B cell (primary cell): ENCODE data around the gene ADAM19. TPM values are rescaled to one million over a fixed set of nuclear protein-coding genes. Genes with fewer than 3 reads are reported as not detected.

Source experiments
- ATAC-seq: fragments of 200-7000 bp; cut with Tn5 transposase; one replicate; pipeline ENCODE4 v1.10.0; 2021; ENCODE audit warnings: low read depth, mild to moderate bottlenecking, moderate number of reproducible peaks, moderate library complexity
- CTCF ChIA-PET: fragments of 350-600 bp; sonication (Branson Sonifier 250); formaldehyde crosslinking; loops from one replicate; lab custom pipeline; 2021; ENCODE audit warnings: antibody characterized with exemption, inconsistent platforms; lab: Charles Lee
- POLR2A ChIA-PET: fragments of 350-600 bp; sonication (Branson Sonifier 250); formaldehyde crosslinking; loops from one replicate; lab custom pipeline; 2021; ENCODE audit warnings: antibody characterized with exemption; lab: Charles Lee
- DNase-seq: peaks from one replicate; pipeline ENCODE4 v3.0.0; 2013
- H2AFZ ChIP-seq: 2 replicates; pipeline ENCODE4 v1.6.1; 2012; ENCODE audit warnings: mild to moderate bottlenecking, low read depth, low read length; ENCODE audit not compliant: insufficient read depth, poor library complexity, severe bottlenecking
- H3K27ac ChIP-seq, 2 donors: 1 replicate in 1 of 2; 2 replicates in 1 of 2; pipeline ENCODE4 v1.5.1; 2012 to 2013; ENCODE audit warnings: low read length in 2 of 2, mild to moderate bottlenecking in 2 of 2, moderate library complexity in 1 of 2
- H3K27me3 ChIP-seq, 4 experiments: fragments of 200-600 bp in 1 of 4; sonication (generic) in 1 of 4; replicated peaks in 1 of 4; 1 replicate in 2 of 4; 2 replicates in 2 of 4; pipeline versions ENCODE4 v1.6.1 to v1.7.0; 2013 to 2016; ENCODE audit warnings: low read length in 3 of 4, mild to moderate bottlenecking in 2 of 4, mixed read lengths in 1 of 4, moderate library complexity in 1 of 4; ENCODE audit not compliant: insufficient read depth in 4 of 4, control insufficient read depth in 3 of 4; ENCODE audit errors: control extremely low read depth in 1 of 4
- H3K36me3 ChIP-seq, 2 experiments: replicated peaks in 1 of 2; 1 replicate in 1 of 2; 2 replicates in 1 of 2; pipeline versions ENCODE4 v1.6.1 to v1.7.1; 2013; ENCODE audit warnings: low read length in 1 of 2; ENCODE audit not compliant: insufficient read depth in 2 of 2, control insufficient read depth in 1 of 2; ENCODE audit errors: control extremely low read depth in 1 of 2, extremely low read depth in 1 of 2
- H3K4me1 ChIP-seq, 2 donors: fragments of 200-600 bp in 1 of 2; sonication (generic) in 1 of 2; 1 replicate in 1 of 2; 2 replicates in 1 of 2; pipeline versions ENCODE4 v1.5.1 to v1.6.1; 2013 to 2017; ENCODE audit warnings: low read length in 2 of 2; ENCODE audit not compliant: control insufficient read depth in 2 of 2, insufficient read depth in 2 of 2
- H3K4me2 ChIP-seq: replicated peaks from 2 replicates; pipeline ENCODE3; 2012; ENCODE audit warnings: mild to moderate bottlenecking, low read depth, low read length; ENCODE audit not compliant: poor library complexity, severe bottlenecking
- H3K4me3 ChIP-seq, 5 experiments: fragments of 200-600 bp in 1 of 5; sonication (generic) in 1 of 5; 1 replicate in 3 of 5; 2 replicates in 2 of 5; pipeline versions ENCODE4 v1.5.1 to v1.7.0; 2011 to 2016; ENCODE audit warnings: low read length in 4 of 5, mild to moderate bottlenecking in 4 of 5, low read depth in 2 of 5, control low read depth in 1 of 5, moderate library complexity in 1 of 5; ENCODE audit not compliant: insufficient read depth in 1 of 5; ENCODE audit errors: control extremely low read depth in 1 of 5, extremely low read depth in 1 of 5
- H3K79me2 ChIP-seq: fragments of 200-600 bp; sonication (generic); one replicate; pipeline ENCODE4 v1.6.0; 2016; ENCODE audit warnings: low read length; ENCODE audit not compliant: control insufficient read depth, insufficient read depth
- H3K9ac ChIP-seq: fragments of 200-600 bp; sonication (generic); 2 replicates; pipeline ENCODE4 v1.6.1; 2017; ENCODE audit warnings: mild to moderate bottlenecking, low read length, moderate library complexity
- H3K9me3 ChIP-seq, 3 donors: one replicate each; pipeline versions ENCODE4 v1.6.1 to v1.7.1; 2013; ENCODE audit warnings: low read length in 2 of 3; ENCODE audit not compliant: control insufficient read depth in 2 of 3, insufficient read depth in 1 of 3; ENCODE audit errors: control extremely low read depth in 1 of 3
- H4K20me1 ChIP-seq: 2 replicates; pipeline ENCODE4 v1.6.0; 2012; ENCODE audit warnings: mild to moderate bottlenecking, low read length; ENCODE audit not compliant: insufficient read depth, control insufficient read depth, poor library complexity, severe bottlenecking
- H3K27ac Mint-ChIP-seq: one replicate; pipeline ENCODE4 v1.8.0; 2021; ENCODE audit warnings: mixed read lengths
- H3K27me3 Mint-ChIP-seq: one replicate; pipeline ENCODE4 v1.8.0; 2021; ENCODE audit warnings: mixed read lengths
- H3K4me1 Mint-ChIP-seq: one replicate; pipeline ENCODE4 v1.8.0; 2021; ENCODE audit warnings: mixed read lengths
- H3K4me3 Mint-ChIP-seq: one replicate; pipeline ENCODE4 v1.8.0; 2021; ENCODE audit warnings: mixed read lengths
- H3K9me3 Mint-ChIP-seq: one replicate; pipeline ENCODE4 v1.8.0; 2022; ENCODE audit warnings: mixed read lengths; ENCODE audit not compliant: insufficient read depth
- CTCF ChIP-seq: fragments of 200-600 bp; IDR thresholded peaks from one replicate; pipeline ENCODE4 v1.8.0; 2022; ENCODE audit warnings: antibody characterized with exemption, mild to moderate bottlenecking
- EZH2 ChIP-seq: IDR thresholded peaks from 2 replicates; pipeline ENCODE4 v1.6.1; 2012; ENCODE audit warnings: borderline replicate concordance, low read depth, mild to moderate bottlenecking, moderate library complexity, low read length; ENCODE audit not compliant: insufficient read depth, poor library complexity, severe bottlenecking
- WGBS: methylation state at CpG from one replicate; pipeline ENCODE4 v1.1.5; 2013; ENCODE audit warnings: missing lambda C conversion rate; ENCODE audit not compliant: insufficient coverage; 5-methylcytosine and 5-hydroxymethylcytosine counted together
- intact Hi-C: fragments of 100-400 bp; cut with micrococcal nuclease; formaldehyde crosslinking; loops from one replicate; pipeline ENCODE4 v1.10.0; 2022
- polyA plus RNA-seq: library from polyadenylated mRNA; depleted of rRNA; stranded (reverse); fragments of >200 nt; gene quantifications from 2 replicates; pipeline ENCODE4 v1.2.3, GENCODE V29; 2012
- total RNA-seq, 2 donors: library from RNA; stranded (reverse); fragments of 120-200 nt in 1 of 2; gene quantifications; 1 replicate in 1 of 2; 2 replicates in 1 of 2; pipeline versions ENCODE4 v1.2.3 to v1.2.4, GENCODE V29; 2013 to 2022

The ADAM19 gene
- total and polyA plus RNA-seq, 2 donors (not counting 1 experiment from before 2014, with no cell fraction given), result 110 to 171 TPM

GRCh38 chr5:157470631-157471030, 104.9 kb downstream of the ADAM19 start:
- ChIA-PET POLR2A (no interaction called here), CTCF (interaction anchor here (1.0 to 15.5 kb wide), 12 partner anchors 8 to 273 kb away, joined by 3 to 162 read pairs (median 8); partner anchors contain the start of genes LSM11 and NIPAL4)
- H3K9me3 ChIP-seq, result no peaks in the 10 kb centered on the region
- no peaks in the 10 kb centered on the region for H3K27me3 Mint-ChIP-seq
- TF ChIP-seq EZH2 (no peak), CTCF (no peak)
- no peaks in the 10 kb centered on the region for H3K79me2 ChIP-seq
- peaks cover 5 to 27% of the 10 kb centered on the region in 2 donors for H3K4me1 ChIP-seq
- H3K4me1 Mint-ChIP-seq, result peaks cover 48% of the 10 kb centered on the region
- no peak overlapping the region for H2AFZ ChIP-seq
- H3K27me3 ChIP-seq, result no peaks in the 10 kb centered on the region
- no peak overlapping the region for H3K4me3 ChIP-seq
- no peak for ATAC-seq
- H3K9me3 Mint-ChIP-seq, result no peaks in the 10 kb centered on the region
- H3K27ac Mint-ChIP-seq, result peak overlapping the region; percentile 2
- no peaks in the 10 kb centered on the region for H4K20me1 ChIP-seq
- no peak overlapping the region for H3K9ac ChIP-seq
- no peak overlapping the region for H3K4me3 Mint-ChIP-seq
- peaks cover 6 to 66% of the 10 kb centered on the region in 2 experiments for H3K36me3 ChIP-seq
- H3K27ac ChIP-seq, result peak overlapping the region in 1 of 2 donors; percentile 46
- 100% methylated on average over 1 of the region's 1 CpG for WGBS
- intact Hi-C loops, result no loop called here
- no peak overlapping the region for H3K4me2 ChIP-seq
- DNase-seq, result no peak

GRCh38 chr5:157469687-157470086, 105.9 kb downstream of the ADAM19 start:
- Histone ChIP-seq H3K4me3 (no peak overlapping the region), H3K4me1 (peaks cover 5 to 27% of the 10 kb centered on the region in 2 donors), H2AFZ (no peak overlapping the region), H3K27ac (no peak overlapping the region), H4K20me1 (no peaks in the 10 kb centered on the region), H3K36me3 (peaks cover 4 to 57% of the 10 kb centered on the region in 2 experiments), H3K79me2 (no peaks in the 10 kb centered on the region), H3K27me3 (no peaks in the 10 kb centered on the region), H3K9me3 (no peaks in the 10 kb centered on the region), H3K9ac (no peak overlapping the region), H3K4me2 (no peak overlapping the region)
- no peak for ATAC-seq
- TF ChIP-seq EZH2, result no peak
- no peak for TF ChIP-seq CTCF
- no peak for DNase-seq
- Mint-ChIP-seq H3K9me3 (no peaks in the 10 kb centered on the region), H3K27ac (peak overlapping the region; percentile 52), H3K4me1 (peaks cover 49% of the 10 kb centered on the region), H3K4me3 (no peak overlapping the region), H3K27me3 (no peaks in the 10 kb centered on the region)
- CTCF ChIA-PET, result interaction anchor here (0.6 to 15.5 kb wide), 12 partner anchors 9 to 274 kb away, joined by 3 to 162 read pairs (median 4); partner anchors contain the start of genes LSM11 and NIPAL4
- WGBS, result 96% methylated on average over 5 of the region's 7 CpGs
- POLR2A ChIA-PET, result no interaction called here
- intact Hi-C loops, result no loop called here
